GM10266 (cell line): ENCODE results near the gene TRPM3.
"Not testable (repeated sequence)": the region's sequence is repeated elsewhere in the genome, so short reads cannot be mapped to it uniquely, and the experiment has no call there.

Experiments used
- DNase-seq: peaks from one replicate; pipeline ENCODE4 v3.0.0; 2012; ENCODE audit errors: extremely low spot score
- CTCF ChIP-seq: IDR thresholded peaks from 2 replicates; pipeline ENCODE4 v1.5.1; 2012; ENCODE audit warnings: mild to moderate bottlenecking, low read depth; ENCODE audit not compliant: control insufficient read depth, insufficient read depth; ENCODE audit errors: missing control alignments

TRPM3 gene

DNA sequence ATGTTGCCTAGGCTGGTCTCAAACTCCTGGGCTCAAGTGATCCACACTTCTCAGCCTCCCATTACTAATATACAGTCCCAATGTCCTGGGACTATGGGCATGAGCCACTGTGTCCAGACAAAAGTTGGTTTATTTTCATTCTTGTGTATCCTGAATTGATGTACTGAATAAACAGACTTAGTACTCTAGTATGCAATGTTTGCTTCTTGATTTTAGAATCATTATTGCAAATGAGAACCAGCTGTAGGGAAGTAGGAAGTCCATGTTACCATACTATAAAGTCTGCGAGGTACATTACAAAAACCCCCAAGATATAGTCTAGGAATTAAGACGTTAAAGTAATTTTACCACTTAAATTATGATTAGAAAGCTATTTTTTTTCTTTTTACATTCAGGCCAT is 372.4 kb downstream of the TRPM3 start:
- no peak for DNase-seq
- TF ChIP-seq CTCF, result no peak

DNA sequence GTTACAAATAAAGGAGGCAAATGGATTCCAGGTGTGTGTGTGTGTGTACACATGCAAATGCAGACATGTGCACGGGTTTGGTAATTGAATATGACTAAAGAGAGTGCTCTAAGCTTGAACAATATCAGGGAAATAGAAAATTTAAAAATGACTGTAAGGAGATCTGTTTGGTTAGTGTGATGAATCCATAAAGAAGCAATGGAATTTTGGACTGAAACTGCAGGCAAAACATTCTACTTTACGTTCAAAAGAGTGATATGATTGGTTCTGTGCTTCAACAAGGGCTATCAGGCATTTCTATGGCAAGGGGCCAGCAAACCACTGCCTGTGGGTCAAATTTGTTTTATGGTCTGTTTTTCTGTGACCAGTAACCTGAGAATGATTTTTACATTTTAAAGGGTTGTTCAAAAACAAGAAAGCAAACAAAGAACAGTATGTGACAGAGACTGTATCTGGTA is 374.1 kb downstream of the TRPM3 start:
- DNase-seq, result no peak
- no peak for TF ChIP-seq CTCF

DNA sequence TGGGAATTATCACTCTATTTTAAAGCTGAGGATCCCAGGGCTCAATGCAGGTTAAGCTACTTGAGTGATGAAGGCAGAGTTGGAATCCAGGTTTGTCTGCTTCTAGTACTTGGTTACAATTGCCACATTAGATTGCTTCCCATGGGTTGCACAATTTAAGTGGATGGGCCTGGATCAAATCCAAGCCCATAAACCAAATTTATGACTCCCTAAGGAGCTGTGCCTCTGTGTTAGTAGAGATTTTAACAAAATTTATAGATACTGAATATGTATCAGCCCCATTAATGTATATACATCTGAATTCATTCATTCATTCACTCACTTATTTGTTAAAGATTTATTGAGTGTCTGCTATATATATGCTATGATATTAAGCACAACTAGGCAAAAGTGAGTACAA is 374.7 kb downstream of the TRPM3 start:
- TF ChIP-seq CTCF, result no peak
- no peak for DNase-seq

DNA sequence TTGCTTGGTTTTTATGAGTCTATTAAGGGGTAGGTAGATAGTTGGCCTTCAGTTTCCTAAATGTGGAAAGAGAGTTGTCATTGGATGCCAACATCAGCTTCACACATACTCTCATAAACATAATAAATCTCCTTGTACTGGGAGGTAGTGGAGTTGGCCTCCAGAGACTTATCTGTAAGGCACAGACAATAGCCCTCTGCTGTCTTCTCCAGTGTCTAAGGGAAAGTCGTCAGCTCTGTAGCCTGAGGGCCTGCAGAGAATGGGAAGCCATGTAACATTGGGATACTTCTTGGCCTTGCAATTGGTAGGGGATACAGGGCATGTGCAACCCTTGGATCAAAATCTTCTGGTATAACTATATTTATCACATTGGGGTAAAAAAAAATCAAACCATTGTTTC is 375.1 kb downstream of the TRPM3 start:
- TF ChIP-seq CTCF, result no peak
- no peak for DNase-seq

- DNase-seq, result not testable (repeated sequence)
These were observed 396.6 kb downstream of the TRPM3 start for GRCh38 chr9:70724794-70725193.

GRCh38 chr9:70724025-70724424 is 397.4 kb downstream of the TRPM3 start:
- DNase-seq, result not testable (repeated sequence)

GRCh38 chr9:70706797-70707196 is 414.6 kb downstream of the TRPM3 start:
- DNase-seq, result not testable (repeated sequence)

DNA sequence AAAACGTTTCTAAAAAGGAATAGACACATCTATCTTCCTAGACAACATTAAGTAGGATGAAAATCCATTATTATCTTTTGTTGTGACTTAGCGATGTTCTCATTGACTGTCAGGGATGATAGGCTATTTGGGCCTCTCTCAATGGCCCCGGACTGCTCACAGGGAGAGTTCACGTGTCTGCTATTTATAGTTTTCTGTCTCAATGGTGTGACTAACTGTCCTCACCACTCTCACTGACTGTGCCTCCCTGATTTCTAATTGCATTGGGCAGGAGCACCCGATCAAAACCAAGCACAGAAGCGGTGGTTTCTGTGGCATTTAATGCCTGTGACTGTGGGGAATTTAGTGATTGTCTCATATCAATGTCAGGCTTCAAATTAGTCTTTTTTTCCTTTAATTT is 420.3 kb downstream of the TRPM3 start:
- no peak for TF ChIP-seq CTCF
- DNase-seq, result no peak

GRCh38 chr9:70696694-70697335 is 424.6 kb downstream of the TRPM3 start:
- DNase-seq, result no peak
- TF ChIP-seq CTCF, result no peak
